ENCODE results near the gene CLIP4.

CLIP4 gene

GRCh38 chr2:29223257-29223656, 108.0 kb downstream of the CLIP4 start:
- Histone ChIP-seq H3K4me1 (ENCODE audit: control insufficient read depth, insufficient read depth, low read length) (no peaks in the 10 kb centered on the region), H3K36me3 (ENCODE audit: control insufficient read depth, insufficient read depth, low read length) (no peaks in the 10 kb centered on the region), H3K27ac (ENCODE audit: low read depth, low read length) (no peak overlapping the region), H3K9me3 (ENCODE audit: control insufficient read depth, insufficient read depth, low read length) (no peaks in the 10 kb centered on the region), H3K9ac (ENCODE audit: low read depth, low read length) (no peak overlapping the region), H3K4me3 (ENCODE audit: low read depth, low read length) (no peak overlapping the region), H3K27me3 (ENCODE audit: control insufficient read depth, insufficient read depth, low read length) (no peaks in the 10 kb centered on the region)

GRCh38 chr2:29223851-29224692, 108.9 kb downstream of the CLIP4 start:
- no peaks in the 10 kb centered on the region for H3K9me3 ChIP-seq (ENCODE audit: control insufficient read depth, insufficient read depth, low read length)
- H3K27me3 ChIP-seq (ENCODE audit: control insufficient read depth, insufficient read depth, low read length), result no peaks in the 10 kb centered on the region
- H3K36me3 ChIP-seq (ENCODE audit: control insufficient read depth, insufficient read depth, low read length), result no peaks in the 10 kb centered on the region
- H3K4me3 ChIP-seq (ENCODE audit: low read depth, low read length), result no peak overlapping the region
- H3K9ac ChIP-seq (ENCODE audit: low read depth, low read length), result no peak overlapping the region
- H3K4me1 ChIP-seq (ENCODE audit: control insufficient read depth, insufficient read depth, low read length), result no peaks in the 10 kb centered on the region
- no peak overlapping the region for H3K27ac ChIP-seq (ENCODE audit: low read depth, low read length)

GRCh38 chr2:29224693-29225551, 109.7 kb downstream of the CLIP4 start:
- no peaks in the 10 kb centered on the region for H3K9me3 ChIP-seq (ENCODE audit: control insufficient read depth, insufficient read depth, low read length)
- H3K4me1 ChIP-seq (ENCODE audit: control insufficient read depth, insufficient read depth, low read length), result no peaks in the 10 kb centered on the region
- H3K27ac ChIP-seq (ENCODE audit: low read depth, low read length), result no peak overlapping the region
- no peak overlapping the region for H3K9ac ChIP-seq (ENCODE audit: low read depth, low read length)
- no peaks in the 10 kb centered on the region for H3K36me3 ChIP-seq (ENCODE audit: control insufficient read depth, insufficient read depth, low read length)
- H3K27me3 ChIP-seq (ENCODE audit: control insufficient read depth, insufficient read depth, low read length), result no peaks in the 10 kb centered on the region
- H3K4me3 ChIP-seq (ENCODE audit: low read depth, low read length), result no peak overlapping the region

- H3K4me1 ChIP-seq (ENCODE audit: control insufficient read depth, insufficient read depth, low read length), result no peaks in the 10 kb centered on the region
- no peak overlapping the region for H3K9ac ChIP-seq (ENCODE audit: low read depth, low read length)
- H3K27ac ChIP-seq (ENCODE audit: low read depth, low read length), result no peak overlapping the region
- no peaks in the 10 kb centered on the region for H3K9me3 ChIP-seq (ENCODE audit: control insufficient read depth, insufficient read depth, low read length)
- no peak overlapping the region for H3K4me3 ChIP-seq (ENCODE audit: low read depth, low read length)
- no peaks in the 10 kb centered on the region for H3K36me3 ChIP-seq (ENCODE audit: control insufficient read depth, insufficient read depth, low read length)
- H3K27me3 ChIP-seq (ENCODE audit: control insufficient read depth, insufficient read depth, low read length), result no peaks in the 10 kb centered on the region
Measured at GRCh38 chr2:29225814-29226213, 110.6 kb downstream of the CLIP4 start.

- no peaks in the 10 kb centered on the region for H3K9me3 ChIP-seq (ENCODE audit: control insufficient read depth, insufficient read depth, low read length)
- H3K4me3 ChIP-seq (ENCODE audit: low read depth, low read length), result no peak overlapping the region
- no peaks in the 10 kb centered on the region for H3K4me1 ChIP-seq (ENCODE audit: control insufficient read depth, insufficient read depth, low read length)
- H3K9ac ChIP-seq (ENCODE audit: low read depth, low read length), result no peak overlapping the region
- H3K27me3 ChIP-seq (ENCODE audit: control insufficient read depth, insufficient read depth, low read length), result no peaks in the 10 kb centered on the region
- H3K36me3 ChIP-seq (ENCODE audit: control insufficient read depth, insufficient read depth, low read length), result no peaks in the 10 kb centered on the region
- no peak overlapping the region for H3K27ac ChIP-seq (ENCODE audit: low read depth, low read length)
Measured at GRCh38 chr2:29226375-29226774, 111.2 kb downstream of the CLIP4 start.

GRCh38 chr2:29226808-29227207, 111.6 kb downstream of the CLIP4 start:
- H3K9me3 ChIP-seq (ENCODE audit: control insufficient read depth, insufficient read depth, low read length), result no peaks in the 10 kb centered on the region
- H3K27me3 ChIP-seq (ENCODE audit: control insufficient read depth, insufficient read depth, low read length), result no peaks in the 10 kb centered on the region
- no peaks in the 10 kb centered on the region for H3K4me1 ChIP-seq (ENCODE audit: control insufficient read depth, insufficient read depth, low read length)
- no peak overlapping the region for H3K27ac ChIP-seq (ENCODE audit: low read depth, low read length)
- H3K9ac ChIP-seq (ENCODE audit: low read depth, low read length), result no peak overlapping the region
- no peaks in the 10 kb centered on the region for H3K36me3 ChIP-seq (ENCODE audit: control insufficient read depth, insufficient read depth, low read length)
- no peak overlapping the region for H3K4me3 ChIP-seq (ENCODE audit: low read depth, low read length)

- no peaks in the 10 kb centered on the region for H3K27me3 ChIP-seq (ENCODE audit: control insufficient read depth, insufficient read depth, low read length)
- no peaks in the 10 kb centered on the region for H3K9me3 ChIP-seq (ENCODE audit: control insufficient read depth, insufficient read depth, low read length)
- H3K9ac ChIP-seq (ENCODE audit: low read depth, low read length), result no peak overlapping the region
Measured at GRCh38 chr2:29227935-29228675, 112.9 kb downstream of the CLIP4 start.

GRCh38 chr2:29228947-29229346, 113.7 kb downstream of the CLIP4 start:
- H3K27ac ChIP-seq (ENCODE audit: low read depth, low read length), result no peak overlapping the region
- no peaks in the 10 kb centered on the region for H3K36me3 ChIP-seq (ENCODE audit: control insufficient read depth, insufficient read depth, low read length)

More at GRCh38 chr2:29227935-29228675, 112.9 kb downstream of the CLIP4 start:
- Histone ChIP-seq H3K4me1 (ENCODE audit: control insufficient read depth, insufficient read depth, low read length) (no peaks in the 10 kb centered on the region), H3K4me3 (ENCODE audit: low read depth, low read length) (no peak overlapping the region), H3K27ac (ENCODE audit: low read depth, low read length) (no peak overlapping the region), H3K36me3 (ENCODE audit: control insufficient read depth, insufficient read depth, low read length) (no peaks in the 10 kb centered on the region)

GRCh38 chr2:29229640-29230039, 114.4 kb downstream of the CLIP4 start:
- H3K36me3 ChIP-seq (ENCODE audit: control insufficient read depth, insufficient read depth, low read length), result no peaks in the 10 kb centered on the region
- no peaks in the 10 kb centered on the region for H3K27me3 ChIP-seq (ENCODE audit: control insufficient read depth, insufficient read depth, low read length)
- no peak overlapping the region for H3K4me3 ChIP-seq (ENCODE audit: low read depth, low read length)
- H3K9me3 ChIP-seq (ENCODE audit: control insufficient read depth, insufficient read depth, low read length), result no peaks in the 10 kb centered on the region
- H3K27ac ChIP-seq (ENCODE audit: low read depth, low read length), result no peak overlapping the region
- H3K4me1 ChIP-seq (ENCODE audit: control insufficient read depth, insufficient read depth, low read length), result no peaks in the 10 kb centered on the region
- H3K9ac ChIP-seq (ENCODE audit: low read depth, low read length), result no peak overlapping the region

More at GRCh38 chr2:29228947-29229346, 113.7 kb downstream of the CLIP4 start:
- H3K9ac ChIP-seq (ENCODE audit: low read depth, low read length), result no peak overlapping the region
- H3K27me3 ChIP-seq (ENCODE audit: control insufficient read depth, insufficient read depth, low read length), result no peaks in the 10 kb centered on the region
- H3K9me3 ChIP-seq (ENCODE audit: control insufficient read depth, insufficient read depth, low read length), result no peaks in the 10 kb centered on the region
- H3K4me3 ChIP-seq (ENCODE audit: low read depth, low read length), result no peak overlapping the region
- no peaks in the 10 kb centered on the region for H3K4me1 ChIP-seq (ENCODE audit: control insufficient read depth, insufficient read depth, low read length)

GRCh38 chr2:29232041-29232440, 116.8 kb downstream of the CLIP4 start:
- Histone ChIP-seq H3K27me3 (ENCODE audit: control insufficient read depth, insufficient read depth, low read length) (no peaks in the 10 kb centered on the region), H3K4me1 (ENCODE audit: control insufficient read depth, insufficient read depth, low read length) (no peaks in the 10 kb centered on the region), H3K27ac (ENCODE audit: low read depth, low read length) (no peak overlapping the region), H3K9ac (ENCODE audit: low read depth, low read length) (no peak overlapping the region), H3K9me3 (ENCODE audit: control insufficient read depth, insufficient read depth, low read length) (no peaks in the 10 kb centered on the region), H3K36me3 (ENCODE audit: control insufficient read depth, insufficient read depth, low read length) (no peaks in the 10 kb centered on the region), H3K4me3 (ENCODE audit: low read depth, low read length) (no peak overlapping the region)

Measured in HUES48 (cell line).